Activated gamma-delta T cell (primary cell): ENCODE data around the gene MROH2A.
A peak's percentile ranks its signal among the peaks of the same experiment; 100 is the strongest.
"Not testable (repeated sequence)": the region's sequence is repeated elsewhere in the genome, so short reads cannot be mapped to it uniquely, and the experiment has no call there.

Source experiments
- DNase-seq: peaks from one replicate; lab custom pipeline; 2025; lab: John Stamatoyannopoulos, UW

MROH2A gene

DNA sequence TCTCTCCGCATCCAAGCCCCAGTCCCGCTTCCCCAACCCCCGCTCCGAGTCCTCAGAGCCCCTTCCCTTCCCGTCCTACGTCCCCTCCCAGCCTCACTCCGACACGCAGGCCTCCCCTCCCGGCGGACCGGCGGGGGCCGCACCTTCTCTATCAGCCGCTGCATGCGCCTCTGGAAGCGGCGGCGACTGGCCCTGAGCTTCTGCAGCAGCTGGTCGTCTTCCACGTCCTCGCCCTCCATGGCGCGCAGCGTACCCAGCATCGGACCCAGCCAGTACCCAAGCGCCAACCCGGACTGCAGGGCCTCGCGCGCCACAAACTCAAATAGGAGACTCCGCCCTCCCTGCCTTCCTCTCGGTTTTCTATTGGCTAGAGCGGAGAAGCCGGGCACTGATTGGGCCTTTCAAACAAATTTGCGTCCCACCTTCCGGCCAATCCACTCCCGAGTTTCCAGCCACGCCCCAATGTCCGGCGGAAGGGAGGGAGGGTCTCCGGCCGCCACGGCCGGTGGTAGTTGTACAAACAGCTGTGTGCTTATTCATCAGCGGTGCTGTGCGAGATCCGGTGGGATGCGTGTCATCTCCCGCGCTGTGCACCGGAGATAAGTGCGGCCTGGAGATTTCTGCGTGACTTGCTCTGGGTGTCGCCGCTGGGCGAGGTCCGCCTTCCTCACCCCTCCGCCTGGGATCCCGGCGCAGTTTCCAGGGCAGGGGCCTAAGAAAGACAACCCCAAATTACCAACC, 76.3 kb downstream of the MROH2A start, which contains the start of gene HJURP:
HJURP (minus strand) TSS at position 295 of the 741 bp plus-strand sequence; CDS start at position 260, 35 bp downstream.
- DNase-seq = peak; percentile 59

DNA sequence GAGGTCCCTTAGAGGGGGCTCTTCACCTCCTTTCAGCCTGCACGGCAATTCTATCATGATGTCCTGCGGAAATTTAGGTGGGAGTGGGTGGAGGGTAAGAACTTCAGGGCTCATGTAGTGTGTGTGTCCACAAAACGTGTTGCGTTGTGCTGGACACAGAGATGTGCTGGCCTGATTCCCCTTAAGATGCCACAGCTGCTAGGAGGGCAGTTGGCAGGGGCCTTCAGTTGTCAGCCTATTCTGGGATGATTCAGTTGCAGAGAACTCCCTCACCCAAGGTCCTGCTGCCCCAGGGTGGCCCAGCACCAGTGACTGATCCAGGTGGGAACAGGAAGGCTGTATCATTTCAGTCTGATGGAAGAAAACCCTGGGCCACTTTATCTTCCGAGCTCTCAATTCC, 77.2 kb downstream of the MROH2A start:
- no peak for DNase-seq

DNA sequence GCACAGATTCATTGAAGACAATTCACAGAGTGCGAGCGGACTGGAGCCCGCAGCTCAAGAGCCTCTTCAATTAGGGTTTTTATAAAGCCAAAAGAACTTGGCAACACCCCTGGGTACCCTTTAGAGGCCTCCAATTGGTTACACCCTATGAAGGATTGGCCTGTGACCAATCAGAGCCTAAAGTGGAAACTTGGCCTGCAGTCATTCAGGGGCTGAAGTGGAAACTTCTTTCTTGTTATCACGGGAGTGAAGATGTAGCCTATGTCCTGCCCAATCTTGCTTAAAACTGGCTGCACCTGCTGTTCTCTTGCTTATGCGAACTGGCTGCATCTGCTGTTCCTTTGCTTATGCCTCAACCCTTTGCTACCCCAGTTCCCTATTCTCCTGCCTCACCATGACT, 78.1 kb downstream of the MROH2A start:
- no peak for DNase-seq

DNA sequence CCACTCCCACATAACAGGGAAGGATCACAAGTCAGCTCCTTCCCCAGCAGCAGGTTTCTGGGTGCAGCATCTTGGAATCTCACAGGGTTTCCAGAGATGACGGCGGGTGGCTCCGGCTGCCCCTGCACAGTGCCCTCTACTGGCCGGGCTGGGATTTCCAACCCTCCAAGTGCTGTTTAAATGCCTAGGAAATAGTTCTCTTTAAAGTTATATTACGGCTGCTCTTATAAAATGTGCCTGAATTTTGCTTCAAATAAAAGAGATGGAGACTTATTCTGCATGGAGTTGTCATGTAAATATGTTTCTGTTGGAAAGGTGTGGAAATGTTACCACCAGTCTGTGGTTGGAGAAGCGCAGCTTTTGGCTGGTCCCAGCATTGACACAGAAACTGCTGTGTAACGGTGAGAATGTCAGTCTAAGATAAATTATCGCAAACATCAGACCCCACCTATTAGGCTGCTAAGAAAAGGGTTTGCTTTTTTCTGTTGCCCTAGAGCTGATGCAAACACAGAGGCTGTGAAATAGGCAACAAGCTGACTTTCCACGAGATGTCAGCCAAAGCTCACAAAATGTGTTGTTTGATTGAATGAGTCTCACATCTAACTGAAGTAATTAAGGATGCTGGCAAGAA, 79.5 kb downstream of the MROH2A start:
- no peak for DNase-seq

DNA sequence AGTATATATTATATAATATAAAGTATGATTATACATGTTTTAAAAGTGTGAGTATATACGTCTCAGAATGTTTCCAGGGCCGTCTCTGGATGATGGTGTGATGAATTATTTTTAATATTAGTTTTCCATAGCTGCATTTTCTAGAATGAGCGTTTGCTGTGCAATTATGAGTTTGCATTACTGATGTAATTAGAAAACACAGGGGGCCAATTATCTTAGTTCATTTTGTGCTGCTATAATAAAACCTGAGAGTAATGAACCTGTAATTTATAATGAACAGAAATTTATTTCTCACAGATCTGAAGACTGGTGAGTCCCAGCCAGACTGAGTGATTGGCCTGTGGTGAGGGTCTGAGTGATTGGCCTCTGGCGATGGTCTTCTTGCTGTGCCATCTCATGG, 80.2 kb downstream of the MROH2A start:
- DNase-seq = no peak

DNA sequence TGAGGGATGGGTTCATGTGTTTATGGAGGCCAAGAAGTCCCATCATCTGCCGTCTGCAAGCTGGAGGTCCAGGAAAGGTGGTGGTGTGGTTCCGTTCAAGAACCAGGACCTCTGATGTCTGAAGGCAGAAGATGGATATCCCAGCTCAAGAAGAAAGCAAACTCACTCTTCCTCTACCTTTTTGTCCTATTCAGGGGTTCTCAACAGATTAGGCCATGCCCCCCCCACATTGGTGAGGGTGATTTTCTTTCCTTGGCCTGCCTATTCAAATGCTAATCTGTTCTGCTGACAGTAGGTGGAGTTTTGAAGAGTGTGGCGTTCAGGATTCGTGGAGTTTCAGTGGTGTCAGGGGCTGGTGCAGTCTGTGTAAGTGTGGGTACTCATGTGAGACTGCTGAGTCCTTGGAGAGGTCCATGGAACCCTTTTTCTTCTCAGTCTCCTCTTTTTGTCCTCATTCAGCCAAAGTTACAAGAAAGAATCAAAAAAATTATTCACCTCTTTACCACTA, 84.2 kb downstream of the MROH2A start:
- DNase-seq = no peak

DNA sequence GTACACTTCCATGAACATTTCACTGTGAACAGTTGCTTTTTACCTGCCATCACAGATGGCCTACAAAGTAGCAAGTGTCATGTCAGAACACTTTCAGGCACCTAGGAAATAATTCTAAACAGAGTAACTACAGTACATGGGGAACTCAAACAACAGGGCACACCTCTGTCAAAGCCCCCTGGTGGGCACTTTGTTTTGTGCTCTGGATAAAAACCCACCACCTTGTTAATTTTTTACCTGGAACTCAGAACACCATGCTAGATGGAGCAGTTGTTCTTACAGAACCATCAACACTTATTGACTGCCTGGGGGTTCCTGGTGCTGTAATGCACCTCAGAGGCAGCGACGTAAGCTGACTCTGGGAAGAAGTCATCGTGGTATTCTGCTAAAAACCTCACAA, 87.7 kb downstream of the MROH2A start:
- no peak for DNase-seq

DNA sequence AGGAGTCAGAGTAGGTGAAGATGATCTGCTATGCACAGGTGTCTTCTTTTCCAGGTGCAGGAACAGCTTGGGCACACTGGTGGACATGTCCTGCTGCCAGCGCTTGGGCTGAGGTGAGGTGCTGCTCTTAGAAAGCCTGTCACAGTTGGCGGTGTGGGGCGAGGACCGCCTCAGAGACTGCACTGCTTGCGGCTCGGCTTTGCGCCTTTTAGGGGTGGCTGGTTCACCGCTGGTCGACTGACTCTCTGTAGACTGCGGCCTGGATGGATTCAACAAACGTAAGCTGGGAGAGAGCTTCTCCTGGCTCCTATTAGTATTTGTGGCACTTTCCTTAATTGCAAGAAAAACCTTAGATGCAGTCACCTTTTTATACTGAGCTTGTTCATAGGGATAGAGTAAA, 88.3 kb downstream of the MROH2A start:
- DNase-seq = no peak

DNA sequence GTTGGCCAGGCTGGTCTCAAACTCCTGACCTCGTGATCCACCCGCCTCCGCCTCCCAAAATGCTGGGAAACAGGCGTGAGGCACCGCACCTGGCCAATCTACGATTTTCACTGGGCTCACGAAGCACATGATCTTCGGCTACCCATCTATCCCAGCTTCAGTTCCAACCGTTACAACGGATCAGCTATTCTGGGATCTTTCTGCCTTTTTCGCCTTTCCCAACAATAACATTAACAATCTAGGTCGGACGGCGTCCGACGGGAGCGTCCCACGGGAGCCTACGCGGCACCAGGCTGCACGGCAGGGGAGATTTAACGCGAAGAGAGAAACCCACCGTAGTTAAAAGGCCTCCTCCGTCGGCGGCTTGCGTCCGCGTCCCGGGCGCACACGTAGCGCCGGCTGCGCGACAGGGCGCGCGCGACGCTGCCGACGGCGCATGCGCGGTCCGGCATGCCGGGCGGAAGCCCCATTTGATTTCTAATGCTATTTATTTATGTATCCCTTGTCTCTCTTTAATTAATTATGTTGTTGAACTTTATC, 89.9 kb downstream of the MROH2A start, which contains the start of gene MSL3B:
MSL3B (minus strand) TSS at position 394 of the 540 bp plus-strand sequence.
- peak; percentile 25 for DNase-seq

DNA sequence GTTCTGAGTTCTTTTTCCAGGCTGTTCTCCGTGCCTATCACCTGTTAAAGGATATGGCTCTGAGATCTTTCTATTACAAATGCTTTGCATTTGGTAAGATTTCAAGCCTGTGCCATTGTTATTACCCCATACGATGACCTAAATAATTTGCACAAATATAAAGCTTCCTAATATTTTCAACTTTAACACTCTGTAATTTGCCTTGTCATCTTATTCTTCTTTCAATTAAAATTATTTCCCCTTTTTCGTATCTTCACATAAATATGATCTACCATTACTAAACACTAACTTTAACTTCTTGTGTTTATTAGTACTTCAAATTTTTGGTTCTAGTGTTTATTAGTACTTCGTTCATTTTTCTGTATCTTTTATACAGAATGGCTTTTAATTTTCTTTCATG, 93.3 kb downstream of the MROH2A start:
- no peak for DNase-seq

DNA sequence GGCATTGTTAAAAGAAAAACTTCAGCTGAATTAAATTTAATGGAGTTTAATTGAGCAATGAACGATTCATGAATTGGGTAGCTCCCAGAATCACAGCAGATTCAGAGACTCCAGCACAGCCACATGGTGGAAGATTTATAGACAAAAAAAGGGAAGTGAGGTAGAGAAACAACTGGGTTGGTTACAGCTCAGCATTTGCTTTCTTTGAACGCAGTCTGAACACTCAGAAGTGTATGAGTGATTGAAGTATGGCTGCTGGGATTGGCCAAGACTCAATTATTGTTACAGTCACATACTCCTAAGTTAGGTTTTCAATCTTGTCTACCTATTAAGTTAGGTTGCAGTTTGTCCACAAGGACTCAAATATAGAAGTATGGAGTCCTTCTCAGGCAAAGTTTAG, 94.0 kb downstream of the MROH2A start:
- not testable (repeated sequence) for DNase-seq

DNA sequence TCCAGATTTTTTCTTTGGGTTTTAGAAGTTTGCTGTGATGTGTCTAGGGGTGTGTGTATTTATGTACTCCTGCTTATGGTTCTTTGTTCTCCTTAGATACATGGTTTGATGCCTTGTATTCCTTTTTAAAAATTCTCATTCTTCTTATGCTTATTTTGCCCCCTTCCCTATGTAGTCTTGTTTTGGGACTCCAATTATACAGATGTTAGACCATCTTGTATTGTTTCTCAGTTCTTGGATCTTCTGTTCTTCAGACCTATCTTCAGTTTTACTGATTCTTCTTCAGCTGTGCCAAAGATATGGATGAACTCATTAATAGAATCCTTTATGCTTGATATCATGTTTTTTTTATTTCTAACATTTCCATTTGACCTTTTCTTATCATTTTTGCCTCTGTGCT, 104.2 kb downstream of the MROH2A start:
- no peak for DNase-seq
